Measurements from ENCODE around the gene NCOA6.

DNA sequence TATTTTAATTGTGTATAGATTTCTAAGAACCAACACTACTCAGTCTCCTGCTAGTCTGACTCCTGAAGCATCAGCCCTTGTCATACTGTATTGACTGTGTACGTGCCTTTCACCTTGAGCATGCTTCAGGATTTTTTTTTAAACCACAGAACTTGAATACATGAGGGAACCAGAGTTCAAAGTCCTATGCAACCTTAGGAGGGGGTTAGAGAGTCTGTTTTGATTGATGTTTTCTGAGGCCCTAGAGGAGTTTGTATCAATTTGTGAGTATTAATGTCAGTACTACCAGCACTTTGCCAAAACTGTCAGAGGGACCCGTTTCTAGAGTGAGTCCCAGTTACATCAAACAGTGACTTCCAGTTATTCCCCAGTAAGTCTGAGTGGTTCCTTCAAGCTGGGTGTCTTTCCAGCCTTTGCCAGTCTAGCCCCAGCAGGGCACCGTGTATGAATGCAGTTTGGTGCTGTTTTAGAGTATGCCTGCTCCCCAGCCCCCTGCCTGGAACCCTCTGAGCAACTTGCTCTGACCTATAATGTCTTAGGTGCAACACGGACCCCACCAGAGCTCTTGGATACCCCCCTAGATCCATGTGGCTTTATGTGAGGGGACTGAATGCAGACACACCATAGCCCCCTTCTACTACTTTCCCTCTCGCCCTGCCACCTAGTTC, 112.8 kb downstream of the NCOA6 start:
- TF ChIP-seq, protein P1, sequence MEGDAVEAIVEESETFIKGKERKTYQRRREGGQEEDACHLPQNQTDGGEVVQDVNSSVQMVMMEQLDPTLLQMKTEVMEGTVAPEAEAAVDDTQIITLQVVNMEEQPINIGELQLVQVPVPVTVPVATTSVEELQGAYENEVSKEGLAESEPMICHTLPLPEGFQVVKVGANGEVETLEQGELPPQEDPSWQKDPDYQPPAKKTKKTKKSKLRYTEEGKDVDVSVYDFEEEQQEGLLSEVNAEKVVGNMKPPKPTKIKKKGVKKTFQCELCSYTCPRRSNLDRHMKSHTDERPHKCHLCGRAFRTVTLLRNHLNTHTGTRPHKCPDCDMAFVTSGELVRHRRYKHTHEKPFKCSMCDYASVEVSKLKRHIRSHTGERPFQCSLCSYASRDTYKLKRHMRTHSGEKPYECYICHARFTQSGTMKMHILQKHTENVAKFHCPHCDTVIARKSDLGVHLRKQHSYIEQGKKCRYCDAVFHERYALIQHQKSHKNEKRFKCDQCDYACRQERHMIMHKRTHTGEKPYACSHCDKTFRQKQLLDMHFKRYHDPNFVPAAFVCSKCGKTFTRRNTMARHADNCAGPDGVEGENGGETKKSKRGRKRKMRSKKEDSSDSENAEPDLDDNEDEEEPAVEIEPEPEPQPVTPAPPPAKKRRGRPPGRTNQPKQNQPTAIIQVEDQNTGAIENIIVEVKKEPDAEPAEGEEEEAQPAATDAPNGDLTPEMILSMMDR (IDR thresholded peaks at IDR 0.05; ENCODE audit: borderline replicate concordance, extremely low read depth, low read length, poor library complexity, severe bottlenecking), result no peak
- TF ChIP-seq EZH2 (IDR thresholded peaks at IDR 0.05; ENCODE audit: borderline replicate concordance, low read depth, low read length, severe bottlenecking), result no peak

Measured in DND-41 (cell line).